Activated CD8-positive, alpha-beta memory T cell treated with anti-CD3 and anti-CD28 coated beads, Interleukin-2, amount 10 ng/mL, durations not matched to agents 7 days and 5 days (primary cell): Measurements from ENCODE around the gene PRSS56. TPM values are rescaled to one million over a fixed set of nuclear protein-coding genes. Genes with fewer than 3 reads are reported as not detected.
A peak's percentile ranks its signal among the peaks of the same experiment; 100 is the strongest.

Experiments used
- ATAC-seq: fragments of 150-1000 bp; cut with Tn5 transposase; one replicate; pipeline ENCODE4 v1.10.0; 2021; ENCODE audit warnings: moderate library complexity
- CTCF ChIA-PET: fragments of 350-600 bp; sonication (Branson Sonifier 250); formaldehyde crosslinking; loops from one replicate; lab custom pipeline; 2021; ENCODE audit warnings: antibody characterized with exemption; lab: Charles Lee
- DNase-seq: peaks from one replicate; pipeline ENCODE4 v3.0.0-alpha.2; 2020
- H3K27ac Mint-ChIP-seq: one replicate; pipeline ENCODE4 v1.8.0; 2021; ENCODE audit warnings: mild to moderate bottlenecking, mixed read lengths
- H3K27me3 Mint-ChIP-seq: one replicate; pipeline ENCODE4 v1.8.0; 2021; ENCODE audit warnings: mixed read lengths
- H3K36me3 Mint-ChIP-seq: one replicate; pipeline ENCODE4 v1.8.0; 2021; ENCODE audit warnings: mild to moderate bottlenecking, mixed read lengths
- H3K4me1 Mint-ChIP-seq: one replicate; pipeline ENCODE4 v1.8.0; 2021; ENCODE audit warnings: mixed read lengths
- H3K4me3 Mint-ChIP-seq: one replicate; pipeline ENCODE4 v1.8.0; 2021; ENCODE audit warnings: mild to moderate bottlenecking, moderate library complexity, mixed read lengths
- H3K9me3 Mint-ChIP-seq: one replicate; pipeline ENCODE4 v1.8.0; 2022; ENCODE audit warnings: low read depth, mixed read lengths
- total RNA-seq, 2 experiments: library from RNA; stranded (reverse); gene quantifications; one replicate each; pipeline ENCODE4 v1.2.3, GENCODE V29; 2021

PRSS56 gene
- total RNA-seq, 2 experiments from 2014 or later = not detected

DNA sequence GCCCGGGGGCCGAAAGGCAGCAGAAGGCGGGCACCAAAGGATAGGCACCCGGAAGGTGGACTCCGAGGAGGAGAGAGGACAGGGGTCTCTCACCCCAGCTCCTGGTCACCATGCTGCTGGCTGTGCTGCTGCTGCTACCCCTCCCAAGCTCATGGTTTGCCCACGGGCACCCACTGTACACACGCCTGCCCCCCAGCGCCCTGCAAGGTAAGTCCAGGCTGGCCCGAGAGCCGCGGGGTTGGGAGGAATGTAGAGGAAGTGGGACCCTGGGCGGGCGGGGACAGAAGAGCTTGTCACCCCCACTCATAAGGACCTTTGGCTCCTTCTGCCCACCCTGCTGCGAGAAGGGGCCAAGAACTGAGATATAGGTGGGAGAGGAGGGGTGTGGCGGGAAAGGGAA is 301 bp downstream of the PRSS56 start:
- CTCF ChIA-PET = interaction anchor here (1.6 to 6.4 kb wide), 3 partner anchors 73 to 86 kb away, joined by 5 to 34 read pairs (median 16); no protein-coding TSS in a partner anchor
- DNase-seq = no peak
- Mint-ChIP-seq H3K36me3 (no peaks in the 10 kb centered on the region), H3K4me3 (no peak overlapping the region), H3K4me1 (peaks cover 2% of the 10 kb centered on the region), H3K27me3 (peaks cover 18% of the 10 kb centered on the region), H3K27ac (no peak overlapping the region), H3K9me3 (no peaks in the 10 kb centered on the region)
- ATAC-seq = no peak

DNA sequence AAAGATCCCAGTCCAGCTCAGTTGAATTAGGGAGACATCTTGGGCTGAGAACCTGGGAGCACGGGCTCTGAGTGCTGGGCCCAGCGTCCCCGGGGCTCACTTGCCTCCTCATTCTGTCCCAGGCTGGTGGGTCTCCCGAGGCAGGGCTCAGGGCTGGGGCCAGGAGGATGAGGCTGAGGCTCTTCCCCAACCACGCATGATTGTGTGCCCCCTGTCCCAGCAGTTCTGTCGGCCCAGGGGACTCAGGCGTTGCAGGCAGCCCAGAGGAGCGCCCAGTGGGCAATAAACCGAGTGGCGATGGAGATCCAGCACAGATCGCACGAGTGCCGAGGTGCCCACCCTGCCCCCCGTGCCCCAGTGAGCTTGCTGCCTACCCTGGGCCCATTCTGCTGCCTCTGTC is 910 bp downstream of the PRSS56 start:
- no peaks in the 10 kb centered on the region for H3K36me3 Mint-ChIP-seq
- H3K9me3 Mint-ChIP-seq = no peaks in the 10 kb centered on the region
- peaks cover 2% of the 10 kb centered on the region for H3K4me1 Mint-ChIP-seq
- DNase-seq (no peak), ATAC-seq (no peak)
- H3K4me3 Mint-ChIP-seq = no peak overlapping the region
- no peak overlapping the region for H3K27ac Mint-ChIP-seq
- H3K27me3 Mint-ChIP-seq = peaks cover 21% of the 10 kb centered on the region
- CTCF ChIA-PET = interaction anchor here (0.9 to 6.4 kb wide), 5 partner anchors 74 to 148 kb away, joined by 3 to 34 read pairs (median 6); no protein-coding TSS in a partner anchor

DNA sequence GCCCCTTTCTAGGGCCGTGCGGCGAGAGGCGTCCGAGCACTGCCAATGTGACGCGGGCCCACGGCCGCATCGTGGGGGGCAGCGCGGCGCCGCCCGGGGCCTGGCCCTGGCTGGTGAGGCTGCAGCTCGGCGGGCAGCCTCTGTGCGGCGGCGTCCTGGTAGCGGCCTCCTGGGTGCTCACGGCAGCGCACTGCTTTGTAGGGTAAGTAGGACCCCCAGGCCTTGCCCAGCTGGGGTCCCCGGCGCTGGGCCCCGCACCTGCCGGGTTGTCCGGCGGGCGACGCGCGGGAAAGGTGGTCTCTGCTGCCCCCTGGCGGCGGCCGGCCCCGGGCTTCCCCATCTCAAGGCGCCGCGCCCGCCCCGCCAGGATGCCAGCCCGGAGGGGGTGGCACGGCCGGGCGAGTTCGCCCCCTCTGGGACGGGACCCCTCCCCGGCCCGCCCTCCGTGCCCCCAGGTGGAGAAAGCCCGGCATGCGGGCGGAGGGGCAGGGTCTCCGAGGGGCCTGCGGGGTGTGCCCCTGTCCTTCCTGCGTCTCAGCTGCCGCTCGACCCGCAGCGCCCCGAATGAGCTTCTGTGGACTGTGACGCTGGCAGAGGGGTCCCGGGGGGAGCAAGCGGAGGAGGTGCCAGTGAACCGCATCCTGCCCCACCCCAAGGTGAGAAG is 1.9 kb downstream of the PRSS56 start:
- H3K27ac Mint-ChIP-seq = no peak overlapping the region
- H3K4me1 Mint-ChIP-seq = peaks cover 2% of the 10 kb centered on the region

DNA sequence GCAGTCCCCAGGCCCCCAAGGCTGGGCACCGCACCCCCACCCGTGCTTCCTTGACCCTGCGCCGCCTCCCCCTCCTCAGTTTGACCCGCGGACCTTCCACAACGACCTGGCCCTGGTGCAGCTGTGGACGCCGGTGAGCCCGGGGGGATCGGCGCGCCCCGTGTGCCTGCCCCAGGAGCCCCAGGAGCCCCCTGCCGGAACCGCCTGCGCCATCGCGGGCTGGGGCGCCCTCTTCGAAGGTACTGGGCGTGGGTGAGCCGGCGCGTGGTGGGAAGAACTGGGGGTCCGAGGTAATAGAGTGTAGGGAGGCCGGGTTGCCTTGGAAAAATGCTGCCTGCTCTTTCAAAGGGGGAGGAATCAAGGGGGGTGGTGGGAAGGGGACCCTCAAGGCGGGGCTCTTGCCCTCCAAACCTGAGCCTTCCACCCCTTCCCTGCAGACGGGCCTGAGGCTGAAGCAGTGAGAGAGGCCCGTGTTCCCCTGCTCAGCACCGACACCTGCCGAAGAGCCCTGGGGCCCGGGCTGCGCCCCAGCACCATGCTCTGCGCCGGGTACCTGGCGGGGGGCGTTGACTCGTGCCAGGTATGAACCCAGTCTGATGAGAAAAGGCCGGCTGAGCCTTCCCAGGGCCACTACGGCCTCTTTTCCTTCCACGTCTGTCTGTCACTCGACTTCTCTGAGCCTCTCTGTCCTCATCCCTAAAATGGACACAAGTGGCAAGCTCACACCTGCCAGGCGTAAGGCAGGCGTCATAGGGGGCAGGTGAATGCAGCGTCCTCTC is 2.6 kb downstream of the PRSS56 start:
- CTCF ChIA-PET = interaction anchor here (0.6 to 6.4 kb wide), 12 partner anchors 8 to 598 kb away, joined by 3 to 34 read pairs (median 4); no protein-coding TSS in a partner anchor
- ATAC-seq = no peak
- Mint-ChIP-seq H3K4me3 (no peak overlapping the region), H3K4me1 (peaks cover 2% of the 10 kb centered on the region), H3K9me3 (no peaks in the 10 kb centered on the region), H3K27me3 (peaks cover 24% of the 10 kb centered on the region), H3K36me3 (no peaks in the 10 kb centered on the region), H3K27ac (no peak overlapping the region)
- no peak for DNase-seq

More for the DNA sequence above, 1.9 kb downstream of the PRSS56 start:
- Mint-ChIP-seq H3K36me3 (no peaks in the 10 kb centered on the region), H3K4me3 (no peak overlapping the region), H3K9me3 (no peaks in the 10 kb centered on the region), H3K27me3 (peaks cover 22% of the 10 kb centered on the region)
- DNase-seq (peak; percentile 62), ATAC-seq (peak; percentile 82)
- CTCF ChIA-PET = interaction anchor here (0.6 to 6.4 kb wide), 13 partner anchors 9 to 597 kb away, joined by 3 to 34 read pairs (median 4); no protein-coding TSS in a partner anchor

DNA sequence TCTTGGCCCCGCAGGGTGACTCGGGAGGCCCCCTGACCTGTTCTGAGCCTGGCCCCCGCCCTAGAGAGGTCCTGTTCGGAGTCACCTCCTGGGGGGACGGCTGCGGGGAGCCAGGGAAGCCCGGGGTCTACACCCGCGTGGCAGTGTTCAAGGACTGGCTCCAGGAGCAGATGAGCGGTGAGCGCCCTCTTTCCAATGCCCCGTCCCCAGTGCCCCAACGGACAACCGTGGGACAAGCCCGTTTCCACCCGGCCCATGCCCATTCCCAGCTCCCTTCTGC is 3.2 kb downstream of the PRSS56 start:
- Mint-ChIP-seq H3K9me3 (no peaks in the 10 kb centered on the region), H3K27me3 (peaks cover 24% of the 10 kb centered on the region), H3K36me3 (no peaks in the 10 kb centered on the region), H3K4me1 (peaks cover 2% of the 10 kb centered on the region), H3K27ac (no peak overlapping the region), H3K4me3 (no peak overlapping the region)
- DNase-seq (no peak), ATAC-seq (no peak)
- CTCF ChIA-PET = interaction anchor here (0.8 to 6.4 kb wide), 5 partner anchors 8 to 79 kb away, joined by 3 to 34 read pairs (median 4); no protein-coding TSS in a partner anchor

DNA sequence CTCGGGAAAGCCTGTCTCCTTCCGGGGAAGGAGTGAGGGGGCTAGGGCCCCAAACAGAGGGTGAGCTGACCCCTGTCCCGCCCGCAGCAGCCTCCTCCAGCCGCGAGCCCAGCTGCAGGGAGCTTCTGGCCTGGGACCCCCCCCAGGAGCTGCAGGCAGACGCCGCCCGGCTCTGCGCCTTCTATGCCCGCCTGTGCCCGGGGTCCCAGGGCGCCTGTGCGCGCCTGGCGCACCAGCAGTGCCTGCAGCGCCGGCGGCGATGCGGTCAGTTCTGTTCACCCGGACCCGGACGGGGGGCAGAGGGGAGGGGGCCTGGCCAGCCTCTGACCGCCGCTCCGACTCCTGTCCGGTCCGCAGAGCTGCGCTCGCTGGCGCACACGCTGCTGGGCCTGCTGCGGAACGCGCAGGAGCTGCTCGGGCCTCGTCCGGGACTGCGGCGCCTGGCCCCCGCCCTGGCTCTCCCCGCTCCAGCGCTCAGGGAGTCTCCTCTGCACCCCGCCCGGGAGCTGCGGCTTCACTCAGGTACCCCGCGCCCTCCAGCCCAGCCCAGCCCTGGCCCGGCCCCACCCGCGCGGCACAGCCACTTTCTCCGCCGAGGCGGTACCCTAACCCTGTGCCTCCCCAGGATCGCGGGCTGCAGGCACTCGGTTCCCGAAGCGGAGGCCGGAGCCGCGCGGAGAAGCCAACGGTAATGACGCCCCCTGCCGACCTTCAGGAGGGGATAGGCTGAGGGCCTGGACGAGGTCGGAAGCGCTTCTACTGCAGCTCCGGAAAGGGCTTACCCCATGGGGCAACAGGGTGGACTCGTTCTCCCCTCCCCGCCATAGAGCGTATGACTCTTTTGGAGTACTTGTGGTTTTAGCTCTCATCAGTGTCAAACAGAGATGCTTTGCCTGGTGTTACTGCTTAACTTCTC is 3.8 kb downstream of the PRSS56 start:
- DNase-seq (no peak), ATAC-seq (peak; percentile 26)
- Mint-ChIP-seq H3K27me3 (peaks cover 26% of the 10 kb centered on the region), H3K4me3 (no peak overlapping the region), H3K4me1 (peaks cover 6% of the 10 kb centered on the region), H3K9me3 (no peaks in the 10 kb centered on the region), H3K27ac (no peak overlapping the region), H3K36me3 (no peaks in the 10 kb centered on the region)
- CTCF ChIA-PET = interaction anchor here (0.8 to 6.4 kb wide), 6 partner anchors 9 to 385 kb away, joined by 3 to 34 read pairs (median 4); no protein-coding TSS in a partner anchor

DNA sequence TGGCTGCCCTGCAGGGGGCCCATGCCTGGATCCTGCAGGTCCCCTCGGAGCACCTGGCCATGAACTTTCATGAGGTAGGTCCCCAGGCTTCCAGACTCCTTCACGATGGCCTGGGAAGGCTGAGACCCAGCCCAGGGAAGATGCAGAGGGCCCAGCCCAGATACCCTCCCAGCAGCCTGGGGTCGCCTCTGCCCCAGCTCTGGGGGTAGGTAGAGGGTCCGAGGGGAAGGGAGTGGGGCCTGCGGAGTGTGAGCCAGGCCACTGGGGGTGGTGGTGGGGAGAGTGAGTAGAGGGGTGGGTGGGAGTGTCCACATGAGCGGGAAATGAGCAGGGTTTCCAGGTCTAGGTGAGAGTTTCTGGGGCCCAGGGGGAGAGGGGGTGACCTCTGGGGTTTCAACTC is 4.6 kb downstream of the PRSS56 start:
- Mint-ChIP-seq H3K9me3 (no peaks in the 10 kb centered on the region), H3K4me3 (no peak overlapping the region), H3K4me1 (peaks cover 10% of the 10 kb centered on the region), H3K36me3 (no peaks in the 10 kb centered on the region), H3K27me3 (peaks cover 26% of the 10 kb centered on the region), H3K27ac (no peak overlapping the region)
- CTCF ChIA-PET = interaction anchor here (1.1 to 6.4 kb wide), 2 partner anchors 78 to 386 kb away, joined by 3 to 34 read pairs; no protein-coding TSS in a partner anchor
- ATAC-seq (no peak), DNase-seq (no peak)

DNA sequence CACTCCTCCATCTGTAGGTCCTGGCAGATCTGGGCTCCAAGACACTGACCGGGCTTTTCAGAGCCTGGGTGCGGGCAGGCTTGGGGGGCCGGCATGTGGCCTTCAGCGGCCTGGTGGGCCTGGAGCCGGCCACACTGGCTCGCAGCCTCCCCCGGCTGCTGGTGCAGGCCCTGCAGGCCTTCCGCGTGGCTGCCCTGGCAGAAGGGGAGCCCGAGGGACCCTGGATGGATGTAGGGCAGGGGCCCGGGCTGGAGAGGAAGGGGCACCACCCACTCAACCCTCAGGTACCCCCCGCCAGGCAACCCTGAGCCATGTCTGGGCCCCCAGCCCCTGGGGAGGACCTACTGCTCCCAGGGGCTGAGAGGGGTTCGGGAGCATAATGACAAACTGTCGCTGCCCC is 5.0 kb downstream of the PRSS56 start:
- Mint-ChIP-seq H3K4me3 (no peak overlapping the region), H3K9me3 (no peaks in the 10 kb centered on the region), H3K27me3 (peaks cover 26% of the 10 kb centered on the region), H3K4me1 (peaks cover 10% of the 10 kb centered on the region), H3K27ac (no peak overlapping the region), H3K36me3 (no peaks in the 10 kb centered on the region)
- no peak for DNase-seq
- CTCF ChIA-PET = no interaction called here
- ATAC-seq = no peak

DNA sequence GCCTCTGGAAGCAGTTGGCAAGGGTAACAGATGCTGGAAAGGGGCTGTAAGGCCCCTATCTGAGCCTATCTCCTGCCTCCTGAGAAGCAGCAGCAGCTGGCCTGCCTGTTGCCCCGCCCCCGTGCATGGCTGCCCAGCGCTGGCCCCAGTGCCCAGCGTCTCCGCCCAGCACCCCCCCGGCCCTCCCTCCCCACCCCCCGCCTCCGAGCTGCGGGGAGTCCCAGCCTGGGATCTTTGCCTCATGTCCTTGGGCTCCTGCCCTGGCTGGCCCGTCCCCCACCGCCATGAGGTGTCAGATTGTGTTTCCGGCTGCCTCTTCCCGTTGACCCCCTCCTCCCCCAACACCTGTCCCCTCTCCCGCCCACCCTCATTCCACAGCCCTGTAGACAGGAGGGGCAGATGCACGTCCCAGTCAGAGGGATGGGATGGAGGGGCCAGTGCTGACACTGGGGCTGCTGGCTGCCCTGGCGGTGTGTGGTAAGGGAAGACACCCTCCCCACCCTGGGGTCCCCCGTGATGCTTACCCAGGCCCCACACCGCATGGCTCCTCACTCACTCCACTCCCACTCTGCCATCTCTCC is 5.7 kb downstream of the PRSS56 start, which contains the start of gene CHRND:
Gene CHRND (plus strand): TSS at position 370 of the 581 bp plus-strand sequence. CDS start 56 bp downstream, at position 426.
- Mint-ChIP-seq H3K4me3 (no peak within 1 kb of the TSS), H3K27me3 (peaks cover 26% of the 10 kb centered on the region), H3K4me1 (peaks cover 10% of the 10 kb centered on the region), H3K9me3 (no peaks in the 10 kb centered on the region), H3K27ac (no peak within 1 kb of the TSS), H3K36me3 (no peaks in the 10 kb centered on the region)
- ATAC-seq (no peak), DNase-seq (no peak)
- CTCF ChIA-PET = no interaction called here

DNA sequence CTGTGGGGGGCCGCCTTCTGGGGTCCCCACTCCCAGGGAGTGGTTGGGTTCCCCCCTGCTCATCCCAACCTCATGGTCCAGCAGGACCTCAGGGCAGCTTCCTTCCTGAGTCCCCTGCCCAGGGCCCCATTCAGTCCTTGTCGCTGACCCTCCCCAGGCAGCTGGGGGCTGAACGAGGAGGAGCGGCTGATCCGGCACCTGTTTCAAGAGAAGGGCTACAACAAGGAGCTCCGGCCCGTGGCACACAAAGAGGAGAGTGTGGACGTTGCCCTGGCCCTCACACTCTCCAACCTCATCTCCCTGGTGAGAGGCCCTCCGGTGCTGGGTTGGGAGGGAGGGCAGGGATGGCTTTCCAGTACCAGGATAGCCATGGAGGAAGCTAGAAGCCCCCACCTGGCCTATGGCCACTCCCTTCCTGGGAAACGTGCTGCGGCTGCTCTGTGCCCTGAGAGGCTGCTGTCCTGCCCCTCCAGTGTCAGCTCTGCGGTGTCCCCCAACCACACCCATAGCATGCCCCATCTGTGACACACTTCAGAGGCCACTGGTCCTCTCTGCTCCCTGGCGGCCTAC is 6.3 kb downstream of the PRSS56 start:
- H3K4me3 Mint-ChIP-seq = no peak overlapping the region
- H3K27me3 Mint-ChIP-seq = peaks cover 24% of the 10 kb centered on the region
- DNase-seq (no peak), ATAC-seq (no peak)
- H3K9me3 Mint-ChIP-seq = no peaks in the 10 kb centered on the region
- no peak overlapping the region for H3K27ac Mint-ChIP-seq
- CTCF ChIA-PET = no interaction called here
- no peaks in the 10 kb centered on the region for H3K36me3 Mint-ChIP-seq
- H3K4me1 Mint-ChIP-seq = peaks cover 10% of the 10 kb centered on the region

DNA sequence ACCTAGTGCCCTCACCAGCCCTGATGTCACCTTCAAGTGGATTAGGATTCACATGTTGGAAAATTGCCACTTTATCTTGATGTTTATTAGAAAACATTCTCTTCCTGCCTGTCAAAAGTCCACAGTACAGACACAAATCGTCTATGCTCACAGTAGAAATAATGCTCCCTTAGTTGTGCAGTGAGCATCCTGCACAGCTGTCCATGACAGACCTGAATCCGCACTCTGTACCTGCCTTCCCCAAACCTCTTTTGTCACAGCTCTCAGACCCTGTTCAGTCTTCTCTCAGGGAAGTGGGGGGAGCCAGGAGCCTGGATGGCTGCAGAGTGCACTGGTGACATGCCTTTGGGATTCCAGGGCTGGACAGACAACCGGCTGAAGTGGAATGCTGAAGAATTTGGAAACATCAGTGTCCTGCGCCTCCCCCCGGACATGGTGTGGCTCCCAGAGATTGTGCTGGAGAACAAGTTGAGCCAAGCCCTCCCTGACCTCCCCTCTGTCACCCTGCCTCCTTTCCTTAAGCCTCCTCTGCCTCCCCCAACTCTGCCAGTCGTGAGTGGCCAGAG is 7.8 kb downstream of the PRSS56 start:
- ATAC-seq (no peak), DNase-seq (no peak)
- peaks cover 21% of the 10 kb centered on the region for H3K27me3 Mint-ChIP-seq
- CTCF ChIA-PET = no interaction called here
- no peaks in the 10 kb centered on the region for H3K36me3 Mint-ChIP-seq
- H3K9me3 Mint-ChIP-seq = no peaks in the 10 kb centered on the region
- H3K4me1 Mint-ChIP-seq = peaks cover 10% of the 10 kb centered on the region
- no peak overlapping the region for H3K27ac Mint-ChIP-seq
- H3K4me3 Mint-ChIP-seq = no peak overlapping the region

DNA sequence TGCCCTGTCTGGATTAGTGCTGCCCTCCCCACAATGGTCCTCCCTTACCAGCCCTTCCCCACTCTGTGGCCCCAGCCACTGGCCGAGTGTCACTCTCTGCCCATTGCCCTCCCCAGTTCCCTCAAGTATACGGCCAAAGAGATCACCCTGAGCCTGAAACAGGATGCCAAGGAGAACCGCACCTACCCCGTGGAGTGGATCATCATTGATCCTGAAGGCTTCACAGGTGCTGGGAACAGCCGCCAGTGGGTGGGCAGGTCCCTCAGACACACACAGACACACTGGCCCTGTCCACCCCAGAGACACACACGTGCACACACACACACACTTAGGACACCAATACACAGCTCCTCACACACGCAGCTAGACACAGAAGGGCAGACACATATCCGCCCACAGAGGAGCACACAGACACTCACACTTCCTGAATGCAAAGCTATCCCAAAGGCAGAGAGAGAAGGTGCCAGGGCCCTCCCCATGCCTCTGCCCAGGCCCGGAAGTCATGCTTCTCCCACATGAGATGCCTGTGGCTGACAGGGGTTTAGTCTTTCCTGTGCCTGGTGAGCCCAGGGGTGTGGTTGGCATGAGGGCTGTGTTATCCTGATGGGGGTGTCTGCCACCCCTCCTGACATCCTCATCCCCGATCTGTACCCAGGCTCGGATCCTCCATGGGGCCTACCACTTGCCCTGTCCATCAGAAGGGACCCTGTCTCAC is 8.7 kb downstream of the PRSS56 start:
- H3K27me3 Mint-ChIP-seq = peaks cover 15% of the 10 kb centered on the region
- peaks cover 10% of the 10 kb centered on the region for H3K4me1 Mint-ChIP-seq
- no peaks in the 10 kb centered on the region for H3K9me3 Mint-ChIP-seq
- H3K27ac Mint-ChIP-seq = no peak overlapping the region
- H3K4me3 Mint-ChIP-seq = no peak overlapping the region
- CTCF ChIA-PET = no interaction called here
- ATAC-seq = no peak
- DNase-seq = no peak
- no peaks in the 10 kb centered on the region for H3K36me3 Mint-ChIP-seq
